ENCODE data around the gene PTRHD1.

Gene PTRHD1

DNA sequence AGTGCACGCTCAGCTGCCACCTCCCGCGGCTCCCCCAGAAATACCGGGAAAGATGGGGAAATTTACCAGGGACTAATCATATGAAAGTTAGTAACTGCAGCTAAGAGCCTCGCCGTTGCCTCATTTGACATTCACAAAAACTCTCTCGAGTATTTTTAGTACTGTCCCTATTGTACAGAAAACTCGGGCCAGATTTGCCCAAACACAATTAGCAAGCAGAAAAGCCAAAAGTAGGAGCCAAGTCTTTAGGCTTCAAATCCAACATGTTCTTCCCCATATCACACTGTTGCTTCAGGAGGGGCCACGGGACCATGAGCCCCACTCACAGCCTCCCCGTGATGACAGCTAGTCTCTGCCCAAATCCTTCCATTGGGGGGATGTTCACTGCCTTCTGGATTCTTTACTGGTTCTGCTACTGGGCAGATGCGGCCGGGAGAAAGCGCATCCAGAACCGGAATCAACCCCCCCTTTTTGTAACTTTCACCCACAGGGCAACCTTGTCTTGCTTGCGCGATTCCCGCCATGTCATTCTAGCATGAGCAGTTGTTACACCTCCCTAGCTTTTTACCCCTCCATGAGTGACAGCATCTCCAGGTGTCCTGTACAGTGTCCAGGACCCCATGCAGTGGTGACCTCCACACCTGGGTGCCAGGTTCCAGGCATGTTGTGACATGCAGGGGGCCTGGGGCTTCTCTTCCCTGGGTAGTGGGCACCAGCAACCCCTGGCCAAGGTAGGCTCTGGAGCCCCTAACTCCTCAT, 35.2 kb upstream of the PTRHD1 start:
- DNase-seq: no peak

DNA sequence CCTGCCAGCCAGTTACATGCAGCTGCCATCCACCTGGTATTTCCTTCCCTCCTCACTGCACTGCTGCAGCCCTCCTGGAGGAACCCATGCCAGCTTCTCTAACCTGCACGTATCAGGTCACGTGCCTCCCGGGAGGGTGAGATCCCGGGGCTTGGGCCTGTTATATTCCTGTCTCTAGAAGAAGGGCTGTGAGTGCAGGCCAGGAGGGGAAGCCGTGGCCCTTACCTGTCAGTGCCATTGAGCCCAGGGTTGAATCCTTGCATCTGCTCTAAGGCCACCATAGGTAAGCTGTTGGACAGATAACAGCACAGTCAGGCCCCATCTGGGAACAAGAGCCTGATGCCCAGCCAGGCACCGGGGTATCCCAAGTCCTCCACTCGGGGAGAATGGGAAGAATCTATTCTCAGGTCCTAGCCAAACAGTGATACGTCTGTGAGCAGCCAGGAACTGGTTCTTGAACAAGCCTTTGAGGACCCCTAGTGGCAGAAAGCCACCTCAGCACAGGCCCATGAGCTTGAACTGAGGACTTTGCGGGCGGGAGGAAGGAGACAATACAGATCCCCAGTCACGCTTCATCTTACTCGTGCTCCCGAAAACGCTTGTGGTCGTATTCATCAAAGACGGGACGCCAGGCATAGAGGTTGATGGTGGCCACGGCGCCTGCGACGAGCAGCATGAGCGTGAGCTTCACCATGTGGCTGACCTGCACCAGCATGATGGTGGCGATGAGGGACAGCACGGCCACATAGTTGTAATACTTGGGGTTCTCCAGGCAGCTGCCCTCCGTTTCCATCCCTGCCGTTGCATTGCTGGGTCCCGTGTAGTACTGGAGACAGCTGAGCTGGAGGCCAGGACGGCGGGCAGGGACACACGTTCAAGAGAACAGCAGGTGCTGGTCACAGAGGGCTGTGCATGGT, 34.4 kb upstream of the PTRHD1 start:
- peak; percentile 34 for DNase-seq

GRCh38 chr2:24826773-24827145, 33.6 kb upstream of the PTRHD1 start:
- DNase-seq: no peak

DNA sequence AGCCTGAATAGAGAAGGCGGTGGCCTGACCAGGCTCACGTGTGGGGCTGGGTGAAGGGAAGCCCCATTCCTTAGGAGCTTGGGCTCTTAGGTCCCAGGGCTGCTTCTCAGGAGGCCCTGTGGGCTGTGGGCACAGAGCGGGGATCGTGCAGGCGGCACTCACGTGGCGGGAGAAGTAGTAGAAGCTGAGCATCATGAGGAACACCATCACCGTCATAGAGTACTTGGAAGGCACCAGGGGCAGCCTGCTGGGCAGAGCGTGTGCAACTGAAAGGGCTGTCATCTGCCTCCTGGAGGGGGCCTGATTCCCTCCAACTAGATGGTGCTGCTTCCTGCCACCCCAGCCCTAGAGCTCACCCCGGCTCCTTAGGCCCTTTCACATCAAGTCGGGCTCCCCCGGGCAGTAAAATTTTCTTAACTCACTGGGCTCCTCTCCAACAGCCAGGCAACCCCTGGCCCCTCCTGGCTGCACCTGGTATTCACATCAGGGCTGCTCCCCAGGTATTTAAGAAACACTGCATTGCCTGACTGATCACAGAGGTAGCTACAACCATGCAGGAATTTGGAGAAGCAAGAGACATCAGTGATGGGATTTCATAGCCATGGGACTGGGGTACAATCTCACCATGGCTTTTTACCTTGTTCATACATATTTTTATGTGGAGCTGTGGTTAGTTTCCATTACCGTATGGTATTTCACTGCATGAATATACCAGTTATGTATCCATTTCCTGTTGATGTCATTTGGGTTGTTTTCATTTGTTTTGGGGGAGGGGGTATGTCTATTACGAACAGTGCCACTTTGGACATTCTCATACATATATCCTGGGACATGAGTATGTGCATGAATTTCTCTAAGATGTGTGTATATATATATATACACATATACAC, 32.9 kb upstream of the PTRHD1 start:
- DNase-seq: no peak

DNA sequence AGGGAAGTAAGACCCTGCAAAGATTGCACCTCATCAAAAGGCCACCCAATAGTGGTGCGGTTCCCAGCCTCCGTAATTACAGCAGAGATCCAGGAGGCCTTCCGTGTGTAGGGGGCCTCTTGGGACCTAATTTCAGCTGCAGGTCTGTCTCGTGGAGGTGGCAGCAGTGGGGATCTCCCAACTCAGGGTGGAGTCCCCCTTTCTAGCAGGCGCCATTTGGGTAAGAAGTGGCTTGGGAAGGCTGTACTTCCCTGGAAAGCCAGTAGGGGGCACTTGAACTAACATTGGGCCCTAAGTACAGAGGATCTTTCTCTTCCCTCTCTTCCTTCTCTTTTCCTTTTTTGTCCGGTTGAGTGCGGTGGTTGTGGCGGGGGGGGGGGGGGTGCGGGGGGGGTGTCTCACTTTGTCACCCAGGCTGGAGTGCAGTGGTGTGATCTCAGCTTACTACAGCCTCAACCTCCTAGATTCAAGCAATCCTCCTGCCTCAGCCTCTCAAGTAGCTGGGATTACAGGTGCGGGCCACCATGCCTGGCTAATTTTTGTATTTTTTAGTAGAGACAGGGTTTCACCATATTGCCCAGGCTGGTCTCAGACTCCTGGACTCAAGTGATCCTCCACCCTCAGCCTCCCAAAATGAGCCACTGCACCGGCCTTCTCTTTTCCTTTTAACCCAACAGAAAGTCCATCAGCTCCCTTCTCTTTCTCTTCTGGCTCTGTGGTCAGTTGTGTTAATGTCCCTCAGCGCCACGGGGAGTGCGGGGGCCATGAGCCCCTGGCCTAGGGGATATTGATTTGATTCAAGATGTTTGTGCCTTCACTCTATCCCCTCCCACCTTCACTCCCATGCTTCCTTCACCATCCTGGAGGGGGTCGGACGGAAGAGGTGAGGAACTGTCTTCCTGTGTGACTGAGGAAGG, 32.0 kb upstream of the PTRHD1 start:
- no peak for DNase-seq

GRCh38 chr2:24824071-24824588, 30.9 kb upstream of the PTRHD1 start:
- no peak for DNase-seq

DNA sequence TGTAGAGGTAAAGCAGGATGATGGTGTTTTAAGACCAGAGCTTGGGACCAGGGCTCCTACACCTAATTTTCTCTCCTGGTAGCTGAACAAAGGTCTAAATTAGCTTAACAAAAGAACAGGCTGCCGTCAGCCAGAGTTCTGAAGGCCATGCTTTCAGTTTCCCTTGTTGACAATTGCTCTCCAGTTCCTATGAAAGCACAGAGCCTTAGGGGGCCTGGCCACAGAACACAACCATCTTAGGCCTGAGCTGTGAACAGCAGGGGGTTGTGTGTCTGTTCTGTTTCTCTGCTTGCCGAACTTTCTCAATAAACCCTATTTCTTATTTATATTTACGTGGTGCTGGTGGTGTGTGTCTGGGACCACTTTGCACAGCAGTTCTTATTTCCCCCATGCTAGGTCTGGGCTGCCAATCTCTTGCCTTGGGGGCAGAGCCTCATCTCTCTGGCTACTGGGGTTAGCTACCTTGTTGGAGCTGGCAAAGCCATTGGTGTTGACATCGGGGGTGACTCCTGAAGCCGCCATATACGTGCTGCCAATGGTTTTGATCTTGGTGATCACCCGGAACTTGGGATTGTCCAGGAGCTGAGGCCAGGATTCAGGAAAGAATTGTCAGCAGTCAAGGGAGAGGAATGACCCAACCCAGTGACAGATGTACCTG, 29.0 kb upstream of the PTRHD1 start:
- DNase-seq: no peak

- no peak for DNase-seq
Observed at GRCh38 chr2:24821433-24821891, 28.3 kb upstream of the PTRHD1 start.

DNA sequence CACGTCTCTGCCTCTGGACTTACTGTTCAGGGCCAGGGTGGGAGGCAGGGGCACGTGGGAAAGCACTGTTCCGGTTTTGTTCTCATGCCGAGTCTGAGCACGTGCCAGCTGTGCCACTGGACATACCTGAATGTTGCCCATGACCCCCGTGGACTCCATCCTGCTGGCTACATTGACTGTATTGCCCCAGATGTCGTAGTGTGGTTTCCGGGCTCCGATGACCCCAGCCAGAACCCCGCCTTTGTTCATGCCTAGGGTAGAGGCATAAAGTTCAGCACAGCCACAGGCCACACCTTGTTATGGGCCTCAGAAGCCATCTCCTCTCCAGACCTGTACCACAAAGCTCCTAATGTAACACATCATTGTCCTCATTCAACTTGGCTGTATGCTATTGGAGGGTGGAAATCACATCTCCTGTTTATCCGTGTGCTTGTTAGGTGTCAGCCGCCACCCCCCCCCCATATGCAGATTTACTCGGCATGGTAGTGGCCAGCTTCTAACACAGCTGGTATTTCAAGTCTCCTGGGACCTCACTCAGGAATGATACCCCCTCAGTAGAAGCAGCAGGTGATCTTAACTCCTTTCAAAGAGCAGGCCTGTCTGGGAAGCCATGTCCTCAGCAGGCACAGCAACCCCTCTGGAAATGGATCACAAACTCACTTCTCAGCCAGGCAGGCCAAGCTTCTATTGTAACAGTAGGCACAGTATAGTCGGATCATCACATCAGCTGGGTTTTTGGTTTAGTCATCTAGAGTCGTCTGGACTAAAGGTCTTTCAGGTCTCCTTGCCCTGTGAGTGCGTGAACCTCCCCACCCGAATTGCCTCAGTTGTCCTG, 27.6 kb upstream of the PTRHD1 start:
- DNase-seq: no peak

GRCh38 chr2:24820175-24820513, 27.0 kb upstream of the PTRHD1 start:
- DNase-seq: no peak

- DNase-seq: no peak
Observed at GRCh38 chr2:24819442-24820174, 26.4 kb upstream of the PTRHD1 start.

- no peak for DNase-seq
Observed at GRCh38 chr2:24818721-24819167, 25.6 kb upstream of the PTRHD1 start.

DNA sequence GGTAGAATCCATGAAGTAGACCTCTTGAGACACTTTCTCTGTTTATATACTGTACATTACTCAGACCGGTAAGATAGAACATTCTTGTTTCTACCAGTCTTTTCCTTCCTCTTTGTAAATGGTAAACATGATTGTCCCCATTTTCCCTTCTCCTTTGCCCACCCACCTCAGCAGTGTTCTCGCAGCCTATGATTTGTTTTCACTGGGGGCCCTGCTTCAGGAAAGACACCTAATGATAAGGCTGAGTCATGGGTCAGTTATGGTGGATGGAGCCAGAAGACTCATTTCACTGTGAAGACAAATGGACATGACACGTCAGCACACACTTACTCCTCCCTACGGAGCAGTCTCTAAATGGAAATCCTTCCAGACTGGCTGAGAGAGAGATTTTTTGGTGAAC, 23.7 kb upstream of the PTRHD1 start:
- no peak for DNase-seq

GRCh38 chr2:24816404-24816803, 23.2 kb upstream of the PTRHD1 start:
- DNase-seq: no peak

DNA sequence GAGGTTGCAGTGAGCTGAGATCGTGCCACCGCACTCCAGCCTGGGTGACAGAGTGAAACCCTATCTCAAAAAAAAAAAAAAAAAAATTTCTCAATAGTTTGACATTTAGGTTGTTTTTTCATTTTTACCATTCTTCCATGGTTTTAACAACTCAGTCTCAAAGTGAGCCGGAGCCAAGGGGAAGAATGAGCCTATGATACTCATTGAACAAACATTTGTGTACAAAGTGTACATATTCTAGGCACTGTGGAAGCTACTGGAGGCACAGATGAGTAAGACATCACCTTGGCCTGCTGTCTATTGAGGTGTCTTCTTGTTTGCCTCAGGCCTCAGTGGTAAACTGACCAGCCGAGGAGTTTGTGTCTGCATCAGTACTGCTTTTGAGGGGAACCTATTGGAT, 22.0 kb upstream of the PTRHD1 start:
- DNase-seq: no peak

GRCh38 chr2:24814516-24814915, 21.3 kb upstream of the PTRHD1 start:
- DNase-seq: no peak

DNA sequence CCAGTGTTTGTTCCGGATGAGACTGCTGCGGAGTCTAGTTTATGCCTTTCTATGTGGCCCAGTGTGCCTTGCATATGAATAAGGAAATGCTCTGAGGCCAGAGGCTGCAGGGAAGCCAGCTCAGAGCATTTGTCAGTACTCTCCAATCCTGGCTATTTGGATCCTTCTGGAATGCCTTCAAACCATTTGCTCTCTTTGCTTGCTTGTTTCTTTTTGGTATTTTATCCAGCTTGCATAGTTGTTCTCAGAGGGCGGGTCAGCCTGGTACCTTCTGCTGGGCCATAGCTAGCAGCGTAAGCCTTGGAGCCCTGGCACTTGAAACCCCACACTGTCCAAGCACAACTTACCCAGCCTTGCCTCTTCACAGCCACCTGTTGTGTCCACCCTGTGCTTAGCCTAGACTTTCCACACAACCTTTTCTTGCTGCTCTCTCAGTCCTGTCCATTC, 20.5 kb upstream of the PTRHD1 start:
- DNase-seq: no peak

GRCh38 chr2:24809316-24810007, 16.3 kb upstream of the PTRHD1 start:
- DNase-seq: no peak

DNA sequence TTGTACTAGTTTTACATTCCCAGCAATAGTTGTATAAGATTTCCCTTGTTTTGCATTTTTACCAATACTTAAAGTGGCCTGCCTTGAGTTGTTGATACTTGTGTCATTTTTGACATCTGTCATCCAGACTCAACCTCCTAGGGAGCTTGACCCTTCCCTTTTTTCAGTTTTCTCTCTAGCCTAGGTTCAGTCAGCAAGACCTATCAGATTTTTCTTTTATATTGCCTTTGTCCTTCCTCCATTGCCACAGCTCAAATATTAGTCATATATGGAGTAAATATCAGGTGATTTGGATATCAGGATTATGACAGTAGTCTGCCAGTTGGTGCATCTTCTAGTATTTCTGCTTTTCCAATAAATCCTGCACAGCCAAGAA, 13.5 kb upstream of the PTRHD1 start:
- DNase-seq: no peak
